HTERT RPE-1 (cell line): ENCODE data around the gene COX5A.

Experiments used
- in situ Hi-C: fragments of 300-500 bp; cut with MboI; formaldehyde crosslinking; loops from 4 replicates; pipeline ENCODE4 v1.14.3; 2020; ENCODE audit warnings: low sequenced_read_pairs

Gene COX5A

GRCh38 chr15:74873036-74873755 is 64.7 kb downstream of the COX5A start, which contains the start of gene SCAMP2:
Gene SCAMP2 (minus strand): TSS chr15:74873365. CDS start chr15:74873255, 110 bp downstream.
- in situ Hi-C loops, result no loop called here

GRCh38 chr15:74872702-74873035 is 65.2 kb downstream of the COX5A start:
- in situ Hi-C loops, result no loop called here

GRCh38 chr15:74870436-74871215 is 67.2 kb downstream of the COX5A start:
- in situ Hi-C loops, result no loop called here
